ENCODE data around the gene ALDH1L1. TPM values are rescaled to one million over a fixed set of nuclear protein-coding genes. Genes with fewer than 3 reads are reported as not detected.

ALDH1L1 gene
- total and polyA plus RNA-seq, 2 of the 13 experiments (the other 11 are each of a cell fraction or from before 2014, with no cell fraction given), result 11.2 to 28.7 TPM

DNA sequence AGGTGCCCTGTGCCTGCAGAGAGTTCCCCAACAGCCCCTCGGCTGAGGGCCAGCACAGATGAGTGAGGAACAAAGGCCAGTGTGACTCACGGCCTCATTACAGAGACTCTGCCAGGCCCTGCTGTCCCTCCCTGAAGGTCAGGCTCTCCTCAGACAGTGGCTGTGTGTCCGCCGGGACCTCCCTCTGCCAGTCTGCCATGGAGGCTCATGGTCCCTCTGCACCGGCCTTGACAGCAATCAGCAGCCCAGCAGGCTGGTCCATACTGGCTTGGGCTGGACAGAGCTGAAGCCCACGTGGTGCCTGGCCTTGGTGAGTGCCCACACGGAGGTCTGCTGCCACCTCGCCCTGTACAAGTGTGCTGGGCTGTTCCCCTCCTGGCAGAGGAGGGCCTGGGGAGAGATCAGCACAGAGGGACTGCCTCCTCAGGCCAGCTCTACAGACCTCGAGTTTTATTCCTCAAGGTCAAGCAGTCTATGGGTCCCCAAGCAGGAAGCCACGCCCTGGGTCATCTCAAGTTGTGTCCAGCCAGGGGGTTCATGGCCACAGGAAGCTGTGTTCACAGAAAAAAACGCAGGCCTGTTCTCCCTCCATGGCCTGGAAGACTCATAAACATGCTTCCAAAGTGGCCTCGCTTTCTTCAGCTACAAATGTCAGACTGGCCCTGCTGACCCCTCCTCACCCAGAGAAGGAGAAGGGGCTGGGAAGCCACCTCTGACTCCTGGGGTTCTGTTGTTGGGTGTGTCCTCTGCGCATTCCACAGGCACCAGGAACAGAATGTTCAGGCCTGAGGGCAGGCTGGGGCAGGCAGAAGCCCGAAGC, 123.5 kb downstream of the ALDH1L1 start (continued):
- TF ChIP-seq, protein P1, sequence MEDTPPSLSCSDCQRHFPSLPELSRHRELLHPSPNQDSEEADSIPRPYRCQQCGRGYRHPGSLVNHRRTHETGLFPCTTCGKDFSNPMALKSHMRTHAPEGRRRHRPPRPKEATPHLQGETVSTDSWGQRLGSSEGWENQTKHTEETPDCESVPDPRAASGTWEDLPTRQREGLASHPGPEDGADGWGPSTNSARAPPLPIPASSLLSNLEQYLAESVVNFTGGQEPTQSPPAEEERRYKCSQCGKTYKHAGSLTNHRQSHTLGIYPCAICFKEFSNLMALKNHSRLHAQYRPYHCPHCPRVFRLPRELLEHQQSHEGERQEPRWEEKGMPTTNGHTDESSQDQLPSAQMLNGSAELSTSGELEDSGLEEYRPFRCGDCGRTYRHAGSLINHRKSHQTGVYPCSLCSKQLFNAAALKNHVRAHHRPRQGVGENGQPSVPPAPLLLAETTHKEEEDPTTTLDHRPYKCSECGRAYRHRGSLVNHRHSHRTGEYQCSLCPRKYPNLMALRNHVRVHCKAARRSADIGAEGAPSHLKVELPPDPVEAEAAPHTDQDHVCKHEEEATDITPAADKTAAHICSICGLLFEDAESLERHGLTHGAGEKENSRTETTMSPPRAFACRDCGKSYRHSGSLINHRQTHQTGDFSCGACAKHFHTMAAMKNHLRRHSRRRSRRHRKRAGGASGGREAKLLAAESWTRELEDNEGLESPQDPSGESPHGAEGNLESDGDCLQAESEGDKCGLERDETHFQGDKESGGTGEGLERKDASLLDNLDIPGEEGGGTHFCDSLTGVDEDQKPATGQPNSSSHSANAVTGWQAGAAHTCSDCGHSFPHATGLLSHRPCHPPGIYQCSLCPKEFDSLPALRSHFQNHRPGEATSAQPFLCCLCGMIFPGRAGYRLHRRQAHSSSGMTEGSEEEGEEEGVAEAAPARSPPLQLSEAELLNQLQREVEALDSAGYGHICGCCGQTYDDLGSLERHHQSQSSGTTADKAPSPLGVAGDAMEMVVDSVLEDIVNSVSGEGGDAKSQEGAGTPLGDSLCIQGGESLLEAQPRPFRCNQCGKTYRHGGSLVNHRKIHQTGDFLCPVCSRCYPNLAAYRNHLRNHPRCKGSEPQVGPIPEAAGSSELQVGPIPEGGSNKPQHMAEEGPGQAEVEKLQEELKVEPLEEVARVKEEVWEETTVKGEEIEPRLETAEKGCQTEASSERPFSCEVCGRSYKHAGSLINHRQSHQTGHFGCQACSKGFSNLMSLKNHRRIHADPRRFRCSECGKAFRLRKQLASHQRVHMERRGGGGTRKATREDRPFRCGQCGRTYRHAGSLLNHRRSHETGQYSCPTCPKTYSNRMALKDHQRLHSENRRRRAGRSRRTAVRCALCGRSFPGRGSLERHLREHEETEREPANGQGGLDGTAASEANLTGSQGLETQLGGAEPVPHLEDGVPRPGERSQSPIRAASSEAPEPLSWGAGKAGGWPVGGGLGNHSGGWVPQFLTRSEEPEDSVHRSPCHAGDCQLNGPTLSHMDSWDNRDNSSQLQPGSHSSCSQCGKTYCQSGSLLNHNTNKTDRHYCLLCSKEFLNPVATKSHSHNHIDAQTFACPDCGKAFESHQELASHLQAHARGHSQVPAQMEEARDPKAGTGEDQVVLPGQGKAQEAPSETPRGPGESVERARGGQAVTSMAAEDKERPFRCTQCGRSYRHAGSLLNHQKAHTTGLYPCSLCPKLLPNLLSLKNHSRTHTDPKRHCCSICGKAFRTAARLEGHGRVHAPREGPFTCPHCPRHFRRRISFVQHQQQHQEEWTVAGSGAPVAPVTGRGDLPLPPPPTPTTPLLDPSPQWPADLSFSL (CRISPR knock-in tag; IDR thresholded peaks at IDR 0.05), result no peak
- TF ChIP-seq RAD51 (IDR thresholded peaks at IDR 0.05; ENCODE audit: borderline replicate concordance) (no peak), SRSF4 (IDR thresholded peaks at IDR 0.05; ENCODE audit: low read depth, low read length, poor library complexity, severe bottlenecking) (no peak), RFX1 (IDR thresholded peaks at IDR 0.05) (no peak), RFXAP (CRISPR knock-in tag; IDR thresholded peaks at IDR 0.05; ENCODE audit: borderline replicate concordance) (peak; percentile 62; the same call in 1 of the 2 replicates), ZNF292 (CRISPR knock-in tag; IDR thresholded peaks at IDR 0.05; ENCODE audit: borderline replicate concordance, low read depth) (peak; percentile 78), U2AF2 (IDR thresholded peaks at IDR 0.05; ENCODE audit: low read depth, low read length) (no peak), ZNF543 (CRISPR knock-in tag; IDR thresholded peaks at IDR 0.05) (no peak), EED (CRISPR knock-in tag; IDR thresholded peaks at IDR 0.05) (no peak), ZFP62 (CRISPR knock-in tag; IDR thresholded peaks at IDR 0.05) (no peak), THAP11 (CRISPR knock-in tag; IDR thresholded peaks at IDR 0.05) (no peak; the same call in 1 of the 2 replicates), ZNF180 (CRISPR knock-in tag; IDR thresholded peaks at IDR 0.05; ENCODE audit: borderline replicate concordance, low read depth) (no peak), ZNF761 (CRISPR knock-in tag; conservative IDR thresholded peaks at IDR 0.05) (no peak)
- TF ChIP-seq, protein P2, sequence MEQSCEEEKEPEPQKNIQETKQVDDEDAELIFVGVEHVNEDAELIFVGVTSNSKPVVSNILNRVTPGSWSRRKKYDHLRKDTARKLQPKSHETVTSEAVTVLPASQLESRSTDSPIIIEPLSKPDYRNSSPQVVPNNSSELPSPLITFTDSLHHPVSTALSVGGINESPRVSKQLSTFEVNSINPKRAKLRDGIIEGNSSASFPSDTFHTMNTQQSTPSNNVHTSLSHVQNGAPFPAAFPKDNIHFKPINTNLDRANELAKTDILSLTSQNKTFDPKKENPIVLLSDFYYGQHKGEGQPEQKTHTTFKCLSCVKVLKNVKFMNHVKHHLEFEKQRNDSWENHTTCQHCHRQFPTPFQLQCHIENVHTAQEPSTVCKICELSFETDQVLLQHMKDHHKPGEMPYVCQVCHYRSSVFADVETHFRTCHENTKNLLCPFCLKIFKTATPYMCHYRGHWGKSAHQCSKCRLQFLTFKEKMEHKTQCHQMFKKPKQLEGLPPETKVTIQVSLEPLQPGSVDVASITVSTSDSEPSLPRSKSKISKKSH (CRISPR knock-in tag; IDR thresholded peaks at IDR 0.05; ENCODE audit: borderline replicate concordance), result no peak; the same call in 1 of the 2 replicates
- TF ChIP-seq, protein P3, sequence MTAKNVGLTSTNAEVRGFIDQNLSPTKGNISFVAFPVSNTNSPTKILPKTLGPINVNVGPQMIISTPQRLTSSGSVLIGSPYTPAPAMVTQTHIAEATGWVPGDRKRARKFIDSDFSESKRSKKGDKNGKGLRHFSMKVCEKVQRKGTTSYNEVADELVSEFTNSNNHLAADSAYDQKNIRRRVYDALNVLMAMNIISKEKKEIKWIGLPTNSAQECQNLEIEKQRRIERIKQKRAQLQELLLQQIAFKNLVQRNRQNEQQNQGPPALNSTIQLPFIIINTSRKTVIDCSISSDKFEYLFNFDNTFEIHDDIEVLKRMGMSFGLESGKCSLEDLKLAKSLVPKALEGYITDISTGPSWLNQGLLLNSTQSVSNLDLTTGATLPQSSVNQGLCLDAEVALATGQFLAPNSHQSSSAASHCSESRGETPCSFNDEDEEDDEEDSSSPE (CRISPR knock-in tag; IDR thresholded peaks at IDR 0.05), result no peak
- TF ChIP-seq, protein P4, sequence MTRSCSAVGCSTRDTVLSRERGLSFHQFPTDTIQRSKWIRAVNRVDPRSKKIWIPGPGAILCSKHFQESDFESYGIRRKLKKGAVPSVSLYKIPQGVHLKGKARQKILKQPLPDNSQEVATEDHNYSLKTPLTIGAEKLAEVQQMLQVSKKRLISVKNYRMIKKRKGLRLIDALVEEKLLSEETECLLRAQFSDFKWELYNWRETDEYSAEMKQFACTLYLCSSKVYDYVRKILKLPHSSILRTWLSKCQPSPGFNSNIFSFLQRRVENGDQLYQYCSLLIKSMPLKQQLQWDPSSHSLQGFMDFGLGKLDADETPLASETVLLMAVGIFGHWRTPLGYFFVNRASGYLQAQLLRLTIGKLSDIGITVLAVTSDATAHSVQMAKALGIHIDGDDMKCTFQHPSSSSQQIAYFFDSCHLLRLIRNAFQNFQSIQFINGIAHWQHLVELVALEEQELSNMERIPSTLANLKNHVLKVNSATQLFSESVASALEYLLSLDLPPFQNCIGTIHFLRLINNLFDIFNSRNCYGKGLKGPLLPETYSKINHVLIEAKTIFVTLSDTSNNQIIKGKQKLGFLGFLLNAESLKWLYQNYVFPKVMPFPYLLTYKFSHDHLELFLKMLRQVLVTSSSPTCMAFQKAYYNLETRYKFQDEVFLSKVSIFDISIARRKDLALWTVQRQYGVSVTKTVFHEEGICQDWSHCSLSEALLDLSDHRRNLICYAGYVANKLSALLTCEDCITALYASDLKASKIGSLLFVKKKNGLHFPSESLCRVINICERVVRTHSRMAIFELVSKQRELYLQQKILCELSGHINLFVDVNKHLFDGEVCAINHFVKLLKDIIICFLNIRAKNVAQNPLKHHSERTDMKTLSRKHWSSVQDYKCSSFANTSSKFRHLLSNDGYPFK (CRISPR knock-in tag; IDR thresholded peaks at IDR 0.05; ENCODE audit: borderline replicate concordance), result peak; percentile 37; the same call in 1 of the 2 replicates

All from HepG2 (cell line).